ENCODE data around the gene ZNF473.
"Not testable (repeated sequence)": the region's sequence is repeated elsewhere in the genome, so short reads cannot be mapped to it uniquely, and the experiment has no call there.

ZNF473 gene

GRCh38 chr19:50097884-50098283 lies 72.1 kb downstream of the ZNF473 start:
- not testable (repeated sequence) for DNase-seq (ENCODE audit: low read depth in 2 of 3, low spot score in 2 of 3)

- DNase-seq (ENCODE audit: low read depth in 2 of 3, low spot score in 2 of 3), result not testable (repeated sequence)
Observed at GRCh38 chr19:50098892-50099291, 73.1 kb downstream of the ZNF473 start.

- DNase-seq (ENCODE audit: low read depth in 2 of 3, low spot score in 2 of 3), result not testable (repeated sequence)
Observed at GRCh38 chr19:50099696-50100095, 73.9 kb downstream of the ZNF473 start.

GRCh38 chr19:50100946-50101345 lies 75.1 kb downstream of the ZNF473 start:
- not testable (repeated sequence) for DNase-seq (ENCODE audit: low read depth in 2 of 3, low spot score in 2 of 3)
